ENCODE data around the gene CDSN. TPM values are rescaled to one million over a fixed set of nuclear protein-coding genes. Genes with fewer than 3 reads are reported as not detected.

CDSN gene
- total RNA-seq, 1 donor from 2014 or later = not detected

DNA sequence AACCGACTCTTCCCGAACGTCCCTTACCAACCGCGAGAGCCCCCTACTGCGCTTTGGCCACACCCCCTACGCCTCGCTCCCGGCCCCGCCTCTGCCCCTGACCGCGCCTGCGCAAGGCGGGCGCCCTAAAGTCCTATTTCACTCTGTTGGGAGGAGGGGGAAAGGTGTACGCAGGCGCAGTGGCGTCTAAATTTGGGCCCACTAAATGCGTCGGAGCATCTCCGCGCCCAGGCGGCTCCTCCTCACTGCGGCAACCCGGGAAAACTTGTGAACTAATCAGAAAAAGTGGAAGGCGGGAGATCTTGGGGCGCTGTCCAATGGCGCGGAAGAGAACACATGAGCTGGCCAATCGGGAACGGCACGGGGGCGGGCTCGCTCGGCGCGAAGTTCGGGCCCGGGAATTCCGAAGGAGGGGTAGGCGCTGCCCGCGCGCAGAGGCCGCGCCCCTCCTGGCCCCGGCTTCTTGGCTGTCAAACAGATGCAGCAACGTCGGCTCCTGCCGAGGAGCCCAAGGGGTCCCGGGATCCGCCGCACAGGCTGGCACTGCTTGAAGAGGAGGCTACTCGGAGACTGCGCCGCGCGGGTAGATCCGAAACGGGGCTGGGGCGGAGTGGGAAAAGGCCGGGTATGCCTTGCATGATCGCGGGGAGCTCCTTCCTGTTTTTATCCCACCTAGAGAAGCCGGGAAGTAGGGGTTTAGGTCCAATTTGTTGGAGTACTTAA, 38.1 kb upstream of the CDSN start, which contains the start of gene TCF19:
TCF19 (plus strand) TSS at position 450 of the 723 bp plus-strand sequence. CDS start 881 bp downstream, outside the sequence.
- TF ChIP-seq, protein P1, sequence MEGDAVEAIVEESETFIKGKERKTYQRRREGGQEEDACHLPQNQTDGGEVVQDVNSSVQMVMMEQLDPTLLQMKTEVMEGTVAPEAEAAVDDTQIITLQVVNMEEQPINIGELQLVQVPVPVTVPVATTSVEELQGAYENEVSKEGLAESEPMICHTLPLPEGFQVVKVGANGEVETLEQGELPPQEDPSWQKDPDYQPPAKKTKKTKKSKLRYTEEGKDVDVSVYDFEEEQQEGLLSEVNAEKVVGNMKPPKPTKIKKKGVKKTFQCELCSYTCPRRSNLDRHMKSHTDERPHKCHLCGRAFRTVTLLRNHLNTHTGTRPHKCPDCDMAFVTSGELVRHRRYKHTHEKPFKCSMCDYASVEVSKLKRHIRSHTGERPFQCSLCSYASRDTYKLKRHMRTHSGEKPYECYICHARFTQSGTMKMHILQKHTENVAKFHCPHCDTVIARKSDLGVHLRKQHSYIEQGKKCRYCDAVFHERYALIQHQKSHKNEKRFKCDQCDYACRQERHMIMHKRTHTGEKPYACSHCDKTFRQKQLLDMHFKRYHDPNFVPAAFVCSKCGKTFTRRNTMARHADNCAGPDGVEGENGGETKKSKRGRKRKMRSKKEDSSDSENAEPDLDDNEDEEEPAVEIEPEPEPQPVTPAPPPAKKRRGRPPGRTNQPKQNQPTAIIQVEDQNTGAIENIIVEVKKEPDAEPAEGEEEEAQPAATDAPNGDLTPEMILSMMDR (conservative IDR thresholded peaks at IDR 0.05) = no peak
- no peaks in the 10 kb centered on the region for H3K9me3 Mint-ChIP-seq
- no peaks in the 10 kb centered on the region for H3K27me3 Mint-ChIP-seq
- H3K4me1 Mint-ChIP-seq (ENCODE audit: unreplicated experiment) = peaks cover 21% of the 10 kb centered on the region
- H3K36me3 Mint-ChIP-seq = peaks cover 7% of the 10 kb centered on the region
- H3K4me3 Mint-ChIP-seq = peak within 1 kb of the TSS; percentile 94
- peak within 1 kb of the TSS; percentile 81 for H3K27ac Mint-ChIP-seq
- peak; percentile 98 for DNase-seq (ENCODE audit: extremely low spot score, unreplicated experiment)

DNA sequence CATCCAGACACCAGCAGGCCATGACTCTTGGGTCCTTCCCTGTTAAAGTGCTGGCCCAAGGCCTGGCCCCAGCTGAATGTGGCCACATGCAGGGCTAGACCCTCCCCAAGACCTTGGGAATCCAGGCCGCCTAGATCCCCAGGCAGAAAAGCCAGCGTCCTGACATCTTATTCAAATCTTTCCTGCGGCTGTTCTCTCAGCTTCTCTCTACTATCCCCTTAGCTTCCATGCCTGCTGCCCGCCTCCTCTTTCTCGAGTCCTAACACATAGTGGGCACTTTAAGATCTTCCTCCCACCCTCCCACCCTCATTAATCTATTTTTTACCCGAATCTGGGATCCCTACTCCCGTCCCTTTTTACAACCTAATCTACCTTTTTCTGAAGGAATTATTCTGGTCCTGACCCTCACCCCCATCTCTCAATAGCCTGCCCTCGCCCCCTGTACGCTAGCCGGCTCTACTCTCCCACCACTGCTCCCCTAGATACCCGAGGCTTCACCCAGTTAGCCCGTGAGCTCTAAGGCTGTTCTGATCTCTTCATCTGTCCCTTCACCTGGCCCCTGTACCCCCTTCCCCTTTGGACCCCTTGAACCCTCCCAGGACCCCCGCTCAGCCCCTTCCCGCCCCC, 37.4 kb upstream of the CDSN start, which contains the start of gene CCHCR1:
CCHCR1 (minus strand) TSS at position 290 of the 627 bp plus-strand sequence; CDS start at position 88, 202 bp downstream.
- H3K9me3 Mint-ChIP-seq = no peaks in the 10 kb centered on the region
- H3K27me3 Mint-ChIP-seq = no peaks in the 10 kb centered on the region
- TF ChIP-seq, protein P1 (conservative IDR thresholded peaks at IDR 0.05) = no peak
- peak within 1 kb of the TSS; percentile 81 for H3K27ac Mint-ChIP-seq
- H3K4me1 Mint-ChIP-seq (ENCODE audit: unreplicated experiment) = peaks cover 24% of the 10 kb centered on the region
- H3K4me3 Mint-ChIP-seq = peak within 1 kb of the TSS; percentile 94
- DNase-seq (ENCODE audit: extremely low spot score, unreplicated experiment) = no peak
- H3K36me3 Mint-ChIP-seq = peaks cover 3% of the 10 kb centered on the region

DNA sequence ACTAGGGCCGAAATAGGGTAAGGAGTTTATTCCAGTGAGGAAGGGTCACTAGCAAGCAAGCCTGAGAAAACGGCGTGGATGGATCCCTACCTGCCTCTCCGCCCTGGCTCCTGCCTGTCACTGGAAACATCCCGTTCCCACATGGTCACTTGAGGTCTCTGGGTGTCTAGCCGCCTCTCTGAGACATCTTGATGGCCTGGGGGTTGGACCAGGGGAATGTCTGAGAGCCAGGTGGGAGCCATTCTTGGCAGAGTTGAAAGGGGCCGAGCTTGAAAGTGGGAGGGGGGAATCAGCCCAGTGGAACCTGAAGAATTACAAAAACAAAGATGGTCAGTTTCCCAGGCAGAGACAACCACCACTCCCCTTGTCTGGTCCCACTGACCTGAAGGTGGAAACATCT, 36.4 kb upstream of the CDSN start:
- TF ChIP-seq, protein P1 (conservative IDR thresholded peaks at IDR 0.05) = no peak
- H3K4me3 Mint-ChIP-seq = peak overlapping the region; percentile 94
- H3K4me1 Mint-ChIP-seq (ENCODE audit: unreplicated experiment) = peaks cover 24% of the 10 kb centered on the region
- no peak overlapping the region for H3K27ac Mint-ChIP-seq
- H3K9me3 Mint-ChIP-seq = no peaks in the 10 kb centered on the region
- peaks cover 3% of the 10 kb centered on the region for H3K36me3 Mint-ChIP-seq
- DNase-seq (ENCODE audit: extremely low spot score, unreplicated experiment) = no peak
- H3K27me3 Mint-ChIP-seq = no peaks in the 10 kb centered on the region

GRCh38 chr6:31154436-31154835, 34.2 kb upstream of the CDSN start:
- Mint-ChIP-seq H3K4me3 (no peak overlapping the region), H3K9me3 (no peaks in the 10 kb centered on the region), H3K4me1 (ENCODE audit: unreplicated experiment) (peaks cover 17% of the 10 kb centered on the region), H3K27me3 (no peaks in the 10 kb centered on the region), H3K27ac (no peak overlapping the region), H3K36me3 (peaks cover 3% of the 10 kb centered on the region)
- TF ChIP-seq, protein P1 (conservative IDR thresholded peaks at IDR 0.05) = no peak
- DNase-seq (ENCODE audit: extremely low spot score, unreplicated experiment) = no peak

DNA sequence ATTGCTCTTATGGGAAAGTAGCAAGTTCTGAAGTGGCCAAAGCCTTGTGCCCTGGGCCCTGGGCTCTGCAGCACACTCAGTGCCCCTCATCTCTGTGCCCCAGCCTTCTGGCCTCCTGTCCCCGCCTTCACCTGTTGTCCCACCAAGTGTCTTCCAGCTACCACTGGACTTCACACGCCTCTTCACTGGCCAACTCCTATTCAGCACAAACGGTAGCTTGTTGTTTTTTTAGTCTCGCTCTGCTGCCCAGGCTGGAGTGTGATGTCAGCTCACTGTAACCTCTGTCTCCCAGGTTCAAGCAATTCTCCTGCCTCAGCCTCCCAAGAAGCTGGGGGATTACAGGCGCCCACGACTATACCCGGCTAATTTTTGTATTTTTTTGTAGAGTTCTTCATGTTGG, 32.5 kb upstream of the CDSN start:
- H3K4me1 Mint-ChIP-seq (ENCODE audit: unreplicated experiment) = peaks cover 13% of the 10 kb centered on the region
- H3K9me3 Mint-ChIP-seq = no peaks in the 10 kb centered on the region
- no peak overlapping the region for H3K27ac Mint-ChIP-seq
- peaks cover 3% of the 10 kb centered on the region for H3K36me3 Mint-ChIP-seq
- H3K4me3 Mint-ChIP-seq = no peak overlapping the region
- no peaks in the 10 kb centered on the region for H3K27me3 Mint-ChIP-seq
- no peak for DNase-seq (ENCODE audit: extremely low spot score, unreplicated experiment)
- TF ChIP-seq, protein P1 (conservative IDR thresholded peaks at IDR 0.05) = no peak
